DND-41 (cell line): Measurements from ENCODE around the gene WNT6.
"Not testable (repeated sequence)": the region's sequence is repeated elsewhere in the genome, so short reads cannot be mapped to it uniquely, and the experiment has no call there.

Experiments used
- ATAC-seq: fragments of 200-7000 bp; cut with Tn5 transposase; 3 replicates; pipeline ENCODE4 v1.9.1; 2021; ENCODE audit warnings: low read depth; ENCODE audit not compliant: insufficient read depth
- DNase-seq: peaks from one replicate; pipeline ENCODE4 v3.0.0-alpha.2; 2020
- H2AFZ ChIP-seq: 2 replicates; pipeline ENCODE4 v1.6.0; 2012; ENCODE audit warnings: low read depth, low read length
- H3K27ac ChIP-seq: 2 replicates; pipeline ENCODE4 v1.5.1; 2012; ENCODE audit warnings: low read length, inconsistent platforms
- H3K27me3 ChIP-seq: fragments of 200-600 bp; sonication (generic); 2 replicates; pipeline ENCODE4 v1.6.0; 2012; ENCODE audit warnings: low read length, mild to moderate bottlenecking, inconsistent platforms; ENCODE audit not compliant: insufficient read depth, poor library complexity
- H3K36me3 ChIP-seq: 2 replicates; pipeline ENCODE4 v1.5.1; 2012; ENCODE audit warnings: low read length, inconsistent platforms; ENCODE audit not compliant: insufficient read depth
- H3K4me1 ChIP-seq: 2 replicates; pipeline ENCODE4 v1.5.1; 2012; ENCODE audit warnings: mild to moderate bottlenecking, low read length; ENCODE audit not compliant: insufficient read depth
- H3K4me2 ChIP-seq: 2 replicates; pipeline ENCODE4 v1.6.0; 2012; ENCODE audit warnings: mild to moderate bottlenecking, moderate library complexity, low read length, inconsistent platforms; ENCODE audit not compliant: insufficient read depth
- H3K4me3 ChIP-seq, 2 experiments: fragments of 200-600 bp in 1 of 2; shearing (Covaris generic) in 1 of 2; 2 replicates each; pipeline ENCODE4 v1.5.1; 2012 to 2016; ENCODE audit warnings: inconsistent platforms in 2 of 2, low read length in 2 of 2, mild to moderate bottlenecking in 2 of 2, low read depth in 1 of 2, moderate library complexity in 1 of 2
- H3K79me2 ChIP-seq: 2 replicates; pipeline ENCODE4 v1.6.0; 2012; ENCODE audit warnings: low read length, inconsistent platforms; ENCODE audit not compliant: insufficient read depth
- H3K9ac ChIP-seq: 2 replicates; pipeline ENCODE4 v1.6.0; 2012; ENCODE audit warnings: low read depth, mild to moderate bottlenecking, inconsistent platforms, low read length, moderate library complexity
- H3K9me3 ChIP-seq: 2 replicates; pipeline ENCODE4 v1.5.1; 2012; ENCODE audit warnings: low read length, moderate library complexity, mild to moderate bottlenecking, inconsistent platforms; ENCODE audit not compliant: insufficient read depth, severe bottlenecking
- H4K20me1 ChIP-seq: 2 replicates; pipeline ENCODE4 v1.6.0; 2012; ENCODE audit warnings: low read length; ENCODE audit not compliant: insufficient read depth
- CTCF ChIP-seq: IDR thresholded peaks from 2 replicates; pipeline ENCODE4 v1.5.1; 2012; ENCODE audit warnings: borderline replicate concordance, low read length, moderate library complexity, mild to moderate bottlenecking; ENCODE audit not compliant: poor library complexity, severe bottlenecking; ENCODE audit errors: extremely low read depth
- EZH2 ChIP-seq: IDR thresholded peaks from 3 replicates; pipeline ENCODE4 v1.6.1; 2012; ENCODE audit warnings: borderline replicate concordance, low read depth, mild to moderate bottlenecking, moderate library complexity, low read length, inconsistent platforms; ENCODE audit not compliant: severe bottlenecking

WNT6 gene

GRCh38 chr2:218839430-218839829 is 20.2 kb upstream of the WNT6 start:
- no peaks in the 10 kb centered on the region for H3K79me2 ChIP-seq
- no peak overlapping the region for H3K9ac ChIP-seq
- H3K36me3 ChIP-seq, result no peaks in the 10 kb centered on the region
- ATAC-seq (no peak), DNase-seq (no peak)
- TF ChIP-seq EZH2 (no peak), CTCF (no peak)
- H3K4me3 ChIP-seq, result no peak overlapping the region
- no peak overlapping the region for H2AFZ ChIP-seq
- H3K27ac ChIP-seq, result no peak overlapping the region
- H3K4me2 ChIP-seq, result no peak overlapping the region
- no peaks in the 10 kb centered on the region for H3K9me3 ChIP-seq
- no peaks in the 10 kb centered on the region for H3K4me1 ChIP-seq
- H4K20me1 ChIP-seq, result no peaks in the 10 kb centered on the region
- H3K27me3 ChIP-seq, result peaks cover 17% of the 10 kb centered on the region

GRCh38 chr2:218839888-218840287 is 19.7 kb upstream of the WNT6 start:
- peaks cover 15% of the 10 kb centered on the region for H3K27me3 ChIP-seq
- H4K20me1 ChIP-seq, result no peaks in the 10 kb centered on the region
- no peak for TF ChIP-seq CTCF
- TF ChIP-seq EZH2, result no peak

GRCh38 chr2:218844334-218844733 is 15.3 kb upstream of the WNT6 start:
- not testable (repeated sequence) for H3K9ac ChIP-seq, H3K79me2 ChIP-seq, H3K4me2 ChIP-seq, H4K20me1 ChIP-seq, H3K9me3 ChIP-seq, H3K27ac ChIP-seq, H3K36me3 ChIP-seq, DNase-seq, H3K4me3 ChIP-seq, H3K4me1 ChIP-seq, ATAC-seq, H2AFZ ChIP-seq, H3K27me3 ChIP-seq

More at GRCh38 chr2:218839888-218840287, 19.7 kb upstream of the WNT6 start:
- ATAC-seq (no peak), DNase-seq (no peak)
- Histone ChIP-seq H3K27ac (no peak overlapping the region), H3K4me2 (no peak overlapping the region), H3K9ac (no peak overlapping the region), H3K4me1 (no peaks in the 10 kb centered on the region), H2AFZ (no peak overlapping the region), H3K79me2 (no peaks in the 10 kb centered on the region), H3K9me3 (no peaks in the 10 kb centered on the region), H3K4me3 (no peak overlapping the region), H3K36me3 (no peaks in the 10 kb centered on the region)

GRCh38 chr2:218846963-218847362 is 12.6 kb upstream of the WNT6 start:
- not testable (repeated sequence) for H3K27me3 ChIP-seq, H3K36me3 ChIP-seq, H3K9ac ChIP-seq, H4K20me1 ChIP-seq, H3K27ac ChIP-seq, H3K9me3 ChIP-seq, H3K79me2 ChIP-seq, H2AFZ ChIP-seq, H3K4me1 ChIP-seq, ATAC-seq, H3K4me2 ChIP-seq, H3K4me3 ChIP-seq, DNase-seq
